Thymus (tissue), 11 donors: ENCODE results near the gene HDAC8. TPM values are rescaled to one million over a fixed set of nuclear protein-coding genes. Genes with fewer than 3 reads are reported as not detected.
"Not testable (repeated sequence)": the region's sequence is repeated elsewhere in the genome, so short reads cannot be mapped to it uniquely, and the experiment has no call there.

ENCODE experiments used
- DNase-seq, 9 donors: peaks; one replicate each; pipeline ENCODE4 v3.0.0-alpha.2; 2013; ENCODE audit warnings: low spot score in 9 of 9, low read depth in 6 of 9, missing footprints in 1 of 9
- H3K27ac ChIP-seq, 2 donors: one replicate each; pipeline ENCODE4 v1.5.1; 2013; ENCODE audit warnings: control low read depth in 1 of 2, low read depth in 1 of 2, low read length in 1 of 2, mild to moderate bottlenecking in 1 of 2, moderate library complexity in 1 of 2
- H3K27me3 ChIP-seq, 2 donors: one replicate each; pipeline ENCODE4 v1.5.1; 2013; ENCODE audit warnings: low read length in 1 of 2; ENCODE audit not compliant: control insufficient read depth in 2 of 2, insufficient read depth in 1 of 2
- H3K36me3 ChIP-seq, 2 donors: one replicate each; pipeline ENCODE4 v1.5.1; 2013; ENCODE audit warnings: low read length in 1 of 2, mild to moderate bottlenecking in 1 of 2, moderate library complexity in 1 of 2; ENCODE audit not compliant: control insufficient read depth in 2 of 2, insufficient read depth in 2 of 2
- H3K4me1 ChIP-seq, 2 donors: one replicate each; pipeline ENCODE4 v1.5.1; 2013; ENCODE audit warnings: low read length in 2 of 2; ENCODE audit not compliant: control insufficient read depth in 2 of 2, insufficient read depth in 2 of 2
- H3K4me3 ChIP-seq, 2 donors: one replicate each; pipeline ENCODE4 v1.5.1; 2013; ENCODE audit warnings: low read length in 2 of 2, control low read depth in 1 of 2, mild to moderate bottlenecking in 1 of 2
- H3K9me3 ChIP-seq, 2 donors: one replicate each; pipeline ENCODE4 v1.5.1; 2013; ENCODE audit warnings: low read length in 1 of 2, mild to moderate bottlenecking in 1 of 2; ENCODE audit not compliant: control insufficient read depth in 2 of 2, insufficient read depth in 1 of 2
- WGBS: extraction: QIAGEN DNeasy Blood & Tissue Kit; methylation state at CpG from one replicate; pipeline ENCODE4 v1.1.7; 2013; 5-methylcytosine and 5-hydroxymethylcytosine counted together
- polyA plus RNA-seq: library from polyadenylated mRNA; stranded (reverse); fragments of 200-250 nt; gene quantifications from one replicate; pipeline ENCODE4 v1.2.3, GENCODE V29; 2013
- total RNA-seq: library from RNA; stranded (reverse); fragments of 120-200 nt; gene quantifications from one replicate; pipeline ENCODE4 v1.2.4, GENCODE V29; 2013
- donor health status: healthy.

HDAC8 gene
- total and polyA plus RNA-seq, 2 donors, result 15.4 to 27.1 TPM

- Histone ChIP-seq H3K27me3 (no peaks in the 10 kb centered on the region), H3K4me1 (no peaks in the 10 kb centered on the region), H3K36me3 (no peaks in the 10 kb centered on the region), H3K9me3 (peaks cover 0 to 3% of the 10 kb centered on the region in 2 donors), H3K4me3 (no peak overlapping the region), H3K27ac (no peak overlapping the region)
- DNase-seq, result no peak
- WGBS, result 97% methylated on average over 3 of the region's 3 CpGs
Measured at GRCh38 chrX:72584163-72584562, 11.5 kb upstream of the HDAC8 start.

GRCh38 chrX:72576141-72576894, 3.7 kb upstream of the HDAC8 start:
- 66% methylated on average over 7 of the region's 7 CpGs for WGBS
- no peak overlapping the region for H3K4me3 ChIP-seq
- no peak overlapping the region for H3K27ac ChIP-seq
- DNase-seq, result no peak
- H3K4me1 ChIP-seq, result no peaks in the 10 kb centered on the region
- no peaks in the 10 kb centered on the region for H3K27me3 ChIP-seq
- no peaks in the 10 kb centered on the region for H3K9me3 ChIP-seq
- no peaks in the 10 kb centered on the region for H3K36me3 ChIP-seq

- no peaks in the 10 kb centered on the region for H3K4me1 ChIP-seq
- peak overlapping the region; percentile 61 to 81 for H3K4me3 ChIP-seq
- peaks cover under 1 to 4% of the 10 kb centered on the region in 2 donors for H3K36me3 ChIP-seq
- WGBS, result 0% methylated on average over 7 of the region's 7 CpGs
- H3K9me3 ChIP-seq, result no peaks in the 10 kb centered on the region
- no peak overlapping the region for H3K27ac ChIP-seq
- no peaks in the 10 kb centered on the region for H3K27me3 ChIP-seq
- DNase-seq, result no peak
Measured at GRCh38 chrX:72573158-72573511, 492 bp upstream of the HDAC8 start.

- H3K27ac ChIP-seq, result no peak overlapping the region
- DNase-seq, result no peak
- peaks cover 10 to 22% of the 10 kb centered on the region in 2 donors for H3K36me3 ChIP-seq
- H3K4me1 ChIP-seq, result no peaks in the 10 kb centered on the region
- no peaks in the 10 kb centered on the region for H3K27me3 ChIP-seq
- no peak overlapping the region for H3K4me3 ChIP-seq
- WGBS, result 92% methylated on average over 2 of the region's 2 CpGs
- no peaks in the 10 kb centered on the region for H3K9me3 ChIP-seq
Measured at GRCh38 chrX:72569786-72570185, 2.9 kb downstream of the HDAC8 start.

- H3K9me3 ChIP-seq, result no peaks in the 10 kb centered on the region
- H3K36me3 ChIP-seq, result peaks cover 10 to 22% of the 10 kb centered on the region in 2 donors
- WGBS, result 93% methylated on average over 6 of the region's 6 CpGs
- H3K4me3 ChIP-seq, result no peak overlapping the region
- no peaks in the 10 kb centered on the region for H3K4me1 ChIP-seq
- no peak overlapping the region for H3K27ac ChIP-seq
- no peaks in the 10 kb centered on the region for H3K27me3 ChIP-seq
- DNase-seq, result no peak
Measured at GRCh38 chrX:72568406-72569092, 4.1 kb downstream of the HDAC8 start.

- no peak overlapping the region for H3K27ac ChIP-seq
- peaks cover 10 to 22% of the 10 kb centered on the region in 2 donors for H3K36me3 ChIP-seq
- no peaks in the 10 kb centered on the region for H3K9me3 ChIP-seq
- no peaks in the 10 kb centered on the region for H3K27me3 ChIP-seq
- no peak for DNase-seq
- H3K4me3 ChIP-seq, result no peak overlapping the region
- no peaks in the 10 kb centered on the region for H3K4me1 ChIP-seq
- WGBS, result 100% methylated on average over 2 of the region's 2 CpGs
Measured at GRCh38 chrX:72566448-72566847, 6.2 kb downstream of the HDAC8 start.

GRCh38 chrX:72559655-72560054, 13.0 kb downstream of the HDAC8 start:
- not testable (repeated sequence) for DNase-seq, H3K4me1 ChIP-seq, H3K9me3 ChIP-seq, H3K4me3 ChIP-seq, H3K27me3 ChIP-seq, H3K27ac ChIP-seq, H3K36me3 ChIP-seq
- WGBS, result 99% methylated on average over 26 of the region's 28 CpGs

- Histone ChIP-seq H3K4me1 (no peaks in the 10 kb centered on the region), H3K27me3 (no peaks in the 10 kb centered on the region), H3K36me3 (no peaks in the 10 kb centered on the region), H3K4me3 (no peak overlapping the region), H3K27ac (no peak overlapping the region), H3K9me3 (no peaks in the 10 kb centered on the region)
- DNase-seq, result no peak
- 96% methylated on average over 16 of the region's 16 CpGs for WGBS
Measured at GRCh38 chrX:72554448-72555140, 18.0 kb downstream of the HDAC8 start.

GRCh38 chrX:72552443-72552842, 20.2 kb downstream of the HDAC8 start:
- WGBS, result 96% methylated on average over 6 of the region's 6 CpGs
- DNase-seq, H3K27ac ChIP-seq, H3K36me3 ChIP-seq, H3K27me3 ChIP-seq, H3K9me3 ChIP-seq, H3K4me1 ChIP-seq, H3K4me3 ChIP-seq: not testable (repeated sequence)
